Raji (cell line): Measurements from ENCODE around the gene RABL3.
A peak's percentile ranks its signal among the peaks of the same experiment; 100 is the strongest.

Experiments used
- POLR2A ChIP-seq: IDR thresholded peaks from 2 replicates; pipeline ENCODE4 v1.6.1; 2011; ENCODE audit warnings: low read depth, low read length, control low read depth; ENCODE audit not compliant: insufficient read depth

RABL3 gene, protein sequence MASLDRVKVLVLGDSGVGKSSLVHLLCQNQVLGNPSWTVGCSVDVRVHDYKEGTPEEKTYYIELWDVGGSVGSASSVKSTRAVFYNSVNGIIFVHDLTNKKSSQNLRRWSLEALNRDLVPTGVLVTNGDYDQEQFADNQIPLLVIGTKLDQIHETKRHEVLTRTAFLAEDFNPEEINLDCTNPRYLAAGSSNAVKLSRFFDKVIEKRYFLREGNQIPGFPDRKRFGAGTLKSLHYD

GRCh38 chr3:120742198-120742848, at the start of gene RABL3, which contains the start of gene GTF2E1:
Gene RABL3 (minus strand): TSS chr3:120742516. CDS start chr3:120742507, 9 bp downstream.
Gene GTF2E1 (plus strand): TSS chr3:120742744. CDS start chr3:120750553, 7,809 bp downstream.
- peak; percentile 72 for TF ChIP-seq POLR2A

- no peak for TF ChIP-seq POLR2A
Observed at GRCh38 chr3:120791913-120792312, 49.6 kb upstream of the RABL3 start.

DNA sequence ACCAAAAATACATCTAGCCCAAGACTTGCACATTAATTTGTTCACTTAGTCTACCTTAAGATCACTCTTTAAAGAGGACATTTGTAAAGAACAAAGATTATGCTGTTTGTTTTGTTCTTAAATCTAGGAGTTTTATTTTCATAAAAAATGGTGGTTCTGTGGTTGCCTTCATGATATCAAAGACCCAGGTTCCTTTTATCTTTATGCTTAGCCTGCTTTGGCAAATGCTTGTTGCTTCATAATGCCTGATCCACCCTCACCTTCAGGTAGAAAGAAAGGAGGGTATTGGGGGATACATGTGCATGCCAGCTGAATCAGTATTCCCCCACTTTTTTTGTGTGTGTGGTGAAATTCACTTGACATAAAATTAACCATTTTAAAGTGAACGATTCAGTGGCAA, 48.7 kb upstream of the RABL3 start:
- TF ChIP-seq POLR2A: no peak

- no peak for TF ChIP-seq POLR2A
Observed at GRCh38 chr3:120780977-120781376, 38.7 kb upstream of the RABL3 start.

DNA sequence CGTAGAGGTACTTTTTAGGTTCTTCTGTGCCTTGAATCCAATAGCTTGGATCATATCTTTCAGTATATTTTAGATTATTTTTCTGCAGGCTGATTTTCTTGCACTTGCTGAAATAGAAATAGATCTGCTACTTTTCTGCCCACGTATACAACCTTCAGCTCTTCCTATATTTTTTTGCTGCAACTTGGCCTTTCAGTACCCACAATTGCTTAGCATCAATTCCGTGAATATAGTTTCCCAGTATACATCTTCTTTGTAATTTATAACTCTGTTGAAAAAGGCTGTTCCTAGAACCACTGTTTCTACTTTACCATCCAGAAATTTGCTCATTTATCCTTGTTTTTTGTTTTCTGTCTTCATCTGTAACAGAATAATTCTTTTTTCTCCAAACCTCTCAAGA, 36.5 kb upstream of the RABL3 start:
- no peak for TF ChIP-seq POLR2A

DNA sequence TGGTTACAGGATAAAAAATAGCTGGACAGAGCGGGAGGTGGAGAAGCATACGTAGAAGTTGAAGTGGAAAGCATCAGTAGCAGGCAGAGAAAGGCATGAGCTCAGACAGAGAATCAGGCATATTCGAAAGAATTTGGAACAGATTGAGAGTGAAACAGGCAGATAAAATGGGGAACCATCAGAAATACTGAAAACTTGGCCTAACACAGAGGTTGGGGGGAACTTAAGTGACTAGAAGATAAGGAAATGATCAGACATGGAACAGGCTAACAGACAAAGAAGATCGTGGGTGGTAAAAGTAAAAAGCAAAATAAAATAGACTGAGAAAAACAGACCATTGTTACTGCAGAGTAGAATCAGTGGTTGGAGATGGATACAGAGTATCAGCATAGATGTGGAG, 33.1 kb upstream of the RABL3 start:
- no peak for TF ChIP-seq POLR2A

DNA sequence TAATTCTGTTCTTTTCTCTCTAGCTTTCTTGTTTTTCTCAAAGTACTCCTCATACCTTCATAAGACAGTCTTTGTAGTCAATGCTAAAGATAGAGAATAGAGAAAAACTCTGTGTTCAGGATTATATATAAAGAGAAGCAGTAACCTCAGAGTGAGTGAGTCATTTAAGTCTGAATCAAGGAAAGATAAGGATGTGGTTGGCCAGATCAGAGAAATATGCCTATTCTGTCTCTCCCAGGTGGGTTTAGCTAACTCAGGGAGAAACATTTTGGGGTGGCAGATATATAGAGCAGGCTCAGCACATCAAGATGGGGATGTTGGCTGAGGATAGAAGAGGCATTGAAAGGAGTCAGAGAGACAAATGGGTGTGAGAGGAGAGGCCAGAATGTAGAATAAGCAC, 31.6 kb upstream of the RABL3 start:
- no peak for TF ChIP-seq POLR2A

DNA sequence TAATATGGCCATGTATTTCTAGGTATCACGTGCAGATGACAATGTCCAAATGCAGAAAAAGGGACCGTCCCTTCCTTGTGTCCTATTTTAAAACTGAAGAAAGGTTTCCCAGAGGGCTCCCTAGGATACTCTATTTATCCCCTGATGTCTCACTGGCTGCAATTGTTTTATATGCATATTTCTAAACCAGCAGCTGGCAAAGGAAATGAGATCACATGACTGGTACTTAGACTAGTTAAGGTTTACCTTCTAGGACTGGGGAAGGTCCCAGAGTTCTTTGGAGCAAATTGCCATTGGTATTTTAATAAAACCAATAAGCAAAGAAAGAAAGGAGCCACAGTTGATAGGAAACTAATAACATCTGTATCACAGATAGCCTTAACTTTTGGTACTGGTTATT, 29.8 kb upstream of the RABL3 start:
- TF ChIP-seq POLR2A: no peak

- no peak for TF ChIP-seq POLR2A
Observed at GRCh38 chr3:120770891-120771290, 28.6 kb upstream of the RABL3 start.

DNA sequence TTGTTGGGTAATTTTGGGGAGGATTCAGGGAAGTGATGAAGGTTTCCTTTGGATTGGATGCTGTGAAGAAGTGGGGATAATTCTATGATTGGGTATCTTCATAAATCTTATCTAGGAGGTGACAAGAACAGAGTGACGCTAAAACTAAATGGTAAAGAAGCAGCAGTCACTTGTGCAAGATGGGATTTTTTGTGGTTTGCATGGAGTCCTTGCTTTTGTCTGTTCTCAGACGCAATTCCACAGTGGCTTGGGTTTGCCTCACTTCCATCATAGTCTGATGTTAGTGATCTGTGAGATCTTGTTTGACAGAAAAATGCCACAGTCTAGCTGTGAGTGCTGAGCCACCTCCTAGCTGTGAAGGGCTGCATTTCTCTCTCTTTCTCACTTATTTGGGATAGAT, 27.1 kb upstream of the RABL3 start:
- TF ChIP-seq POLR2A: no peak

DNA sequence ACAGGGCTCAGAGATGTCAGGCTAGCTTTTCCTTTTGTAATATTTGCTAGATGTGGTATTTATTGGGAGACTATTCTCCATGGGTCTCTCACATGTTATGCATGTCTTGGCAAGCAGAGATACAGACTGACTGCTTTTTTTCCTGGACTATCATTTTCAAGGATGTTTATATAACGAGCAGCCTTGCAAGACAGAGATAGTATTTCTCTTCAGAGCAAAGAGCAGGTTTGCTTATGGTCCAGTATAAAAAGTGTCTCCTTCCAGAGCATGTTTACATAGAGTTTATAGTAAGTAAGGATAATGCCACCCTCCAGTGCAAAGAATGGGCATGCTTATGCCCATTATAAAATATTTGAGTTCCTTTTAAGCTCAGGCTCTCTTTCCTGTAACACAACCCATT, 24.8 kb upstream of the RABL3 start:
- no peak for TF ChIP-seq POLR2A

- TF ChIP-seq POLR2A: no peak
Observed at GRCh38 chr3:120766576-120766975, 24.3 kb upstream of the RABL3 start.

DNA sequence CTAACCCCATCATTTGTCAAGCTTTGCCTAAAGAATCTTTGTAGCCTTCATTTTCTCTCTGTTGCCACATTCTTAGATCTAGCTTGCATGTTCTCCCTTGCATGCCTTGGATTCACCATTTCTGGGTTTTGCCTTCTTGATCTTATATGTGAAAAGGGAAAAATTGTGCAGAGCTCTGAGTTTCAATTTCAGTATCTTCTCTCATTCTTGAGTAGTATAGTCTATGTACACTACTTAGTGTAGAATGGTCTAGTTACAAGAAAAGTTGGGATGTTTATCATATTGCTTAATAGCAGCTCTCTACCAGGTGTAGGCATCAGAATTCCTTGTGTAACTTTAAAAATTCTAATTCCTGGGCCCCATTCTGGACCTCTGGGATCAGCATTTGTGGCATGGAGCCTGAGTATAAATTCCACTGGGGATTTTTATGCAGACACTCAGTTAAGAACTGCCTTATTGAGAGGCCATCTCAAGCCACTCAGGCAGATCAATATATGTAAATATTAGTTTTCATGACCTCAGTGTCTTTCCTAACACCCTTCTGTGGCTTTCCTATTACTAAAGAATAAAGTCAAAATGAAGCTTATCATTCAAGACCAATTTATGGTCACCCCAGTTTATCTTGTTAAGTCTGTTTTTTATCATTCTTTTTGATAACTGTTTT, 23.6 kb upstream of the RABL3 start:
- TF ChIP-seq POLR2A: no peak

DNA sequence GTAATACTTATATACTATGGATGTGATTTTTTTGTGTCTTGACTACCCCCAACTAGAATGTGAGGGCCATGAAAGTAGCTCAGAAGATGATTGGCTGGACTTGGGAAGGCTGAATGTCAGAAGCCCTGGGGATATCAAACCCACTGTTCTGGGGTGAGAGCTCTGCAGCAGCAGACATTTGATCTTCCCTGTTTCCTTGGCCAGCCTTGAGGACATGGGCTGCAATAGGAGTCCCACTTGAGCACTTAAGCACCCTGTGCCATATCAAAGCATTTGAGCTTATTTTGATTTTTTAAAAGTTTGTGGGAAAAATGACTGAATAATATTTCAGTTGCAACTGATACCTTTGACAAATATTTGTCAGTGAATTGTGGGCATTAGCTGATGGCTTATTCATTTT, 21.9 kb upstream of the RABL3 start:
- TF ChIP-seq POLR2A: no peak

DNA sequence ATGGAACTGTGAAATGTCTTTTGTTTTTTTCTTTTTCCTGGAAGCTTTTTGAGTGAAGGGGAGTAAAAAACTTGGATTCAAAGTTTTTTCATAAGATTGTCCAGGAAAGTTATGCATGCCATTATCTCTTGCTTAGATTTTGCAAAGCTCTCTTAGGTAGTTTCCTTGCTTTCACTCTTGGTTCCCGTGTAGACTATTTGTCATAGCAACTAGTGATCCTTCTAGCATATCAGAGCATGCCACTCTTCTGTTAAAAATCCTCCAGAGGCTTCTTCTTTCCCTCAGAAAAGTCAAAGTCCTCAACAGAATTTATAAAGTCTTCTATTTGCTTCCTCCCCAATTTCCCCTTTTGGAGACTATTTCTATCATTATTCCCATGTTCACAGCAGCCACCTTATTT, 21.3 kb upstream of the RABL3 start:
- no peak for TF ChIP-seq POLR2A

DNA sequence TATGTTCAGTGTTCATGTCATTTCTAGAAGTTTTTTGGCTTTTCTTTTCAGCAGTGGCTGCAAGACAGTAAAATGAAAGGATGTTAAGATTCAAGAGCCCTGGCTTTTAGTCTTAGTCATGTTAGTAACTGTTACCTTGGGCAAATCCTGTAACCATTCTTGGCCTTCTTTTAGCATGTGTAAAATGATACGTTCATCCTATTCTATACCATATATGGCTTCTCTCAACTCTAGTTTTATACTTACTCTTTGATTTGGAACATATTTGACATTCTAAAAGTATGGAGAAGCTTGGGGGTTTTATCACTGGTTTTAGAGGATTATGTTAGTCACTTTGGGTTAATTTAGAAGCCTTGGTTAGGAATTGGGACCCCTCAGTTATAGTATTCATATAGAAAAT, 20.3 kb upstream of the RABL3 start:
- TF ChIP-seq POLR2A: no peak

DNA sequence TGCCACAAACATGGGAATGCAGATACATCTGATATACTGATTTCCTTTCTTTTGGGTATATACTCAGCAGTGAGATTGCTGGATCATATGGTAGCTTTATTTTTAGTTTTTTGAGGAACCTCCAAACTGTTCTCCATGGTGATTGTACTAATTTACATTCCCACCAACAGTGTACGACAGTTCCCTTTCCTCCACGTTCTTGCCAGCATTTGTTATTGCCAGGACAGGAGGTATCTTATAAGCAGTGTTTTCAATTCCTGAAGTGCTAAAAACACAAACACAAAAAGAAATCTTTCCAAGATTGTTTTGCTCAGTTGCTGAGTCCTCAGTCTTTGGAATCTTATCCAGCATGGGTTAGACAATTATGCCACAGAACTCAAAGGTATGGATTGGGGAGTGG, 13.7 kb upstream of the RABL3 start:
- TF ChIP-seq POLR2A: no peak

DNA sequence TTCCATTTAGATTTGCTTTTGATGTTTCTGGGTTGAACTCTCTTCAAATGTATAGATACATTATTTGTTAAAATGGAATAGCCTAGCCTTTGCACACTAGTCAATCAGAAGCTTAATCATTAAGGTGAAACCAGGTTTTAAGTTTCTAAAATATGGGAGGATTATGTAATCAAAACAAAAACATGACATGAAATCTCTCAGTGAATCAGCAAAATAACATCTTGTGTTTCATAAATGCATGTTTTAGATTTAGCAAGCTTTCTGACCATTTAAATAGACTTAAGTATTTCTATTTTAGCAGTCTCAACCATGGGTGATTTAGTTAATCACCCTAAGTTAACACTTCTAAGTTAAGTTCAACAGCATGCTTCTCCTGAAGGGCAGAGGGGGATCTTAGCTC, 11.5 kb upstream of the RABL3 start:
- no peak for TF ChIP-seq POLR2A
